ENCODE measurements around the gene ZNF160. TPM values are rescaled to one million over a fixed set of nuclear protein-coding genes. Genes with fewer than 3 reads are reported as not detected.
A peak's percentile ranks its signal among the peaks of the same experiment; 100 is the strongest.

ZNF160 gene
- total and polyA plus RNA-seq, 9 of the 15 experiments (the other 6 are each of a cell fraction or from before 2014, with no cell fraction given), result 3.6 to 22.1 (median 11.8) TPM

DNA sequence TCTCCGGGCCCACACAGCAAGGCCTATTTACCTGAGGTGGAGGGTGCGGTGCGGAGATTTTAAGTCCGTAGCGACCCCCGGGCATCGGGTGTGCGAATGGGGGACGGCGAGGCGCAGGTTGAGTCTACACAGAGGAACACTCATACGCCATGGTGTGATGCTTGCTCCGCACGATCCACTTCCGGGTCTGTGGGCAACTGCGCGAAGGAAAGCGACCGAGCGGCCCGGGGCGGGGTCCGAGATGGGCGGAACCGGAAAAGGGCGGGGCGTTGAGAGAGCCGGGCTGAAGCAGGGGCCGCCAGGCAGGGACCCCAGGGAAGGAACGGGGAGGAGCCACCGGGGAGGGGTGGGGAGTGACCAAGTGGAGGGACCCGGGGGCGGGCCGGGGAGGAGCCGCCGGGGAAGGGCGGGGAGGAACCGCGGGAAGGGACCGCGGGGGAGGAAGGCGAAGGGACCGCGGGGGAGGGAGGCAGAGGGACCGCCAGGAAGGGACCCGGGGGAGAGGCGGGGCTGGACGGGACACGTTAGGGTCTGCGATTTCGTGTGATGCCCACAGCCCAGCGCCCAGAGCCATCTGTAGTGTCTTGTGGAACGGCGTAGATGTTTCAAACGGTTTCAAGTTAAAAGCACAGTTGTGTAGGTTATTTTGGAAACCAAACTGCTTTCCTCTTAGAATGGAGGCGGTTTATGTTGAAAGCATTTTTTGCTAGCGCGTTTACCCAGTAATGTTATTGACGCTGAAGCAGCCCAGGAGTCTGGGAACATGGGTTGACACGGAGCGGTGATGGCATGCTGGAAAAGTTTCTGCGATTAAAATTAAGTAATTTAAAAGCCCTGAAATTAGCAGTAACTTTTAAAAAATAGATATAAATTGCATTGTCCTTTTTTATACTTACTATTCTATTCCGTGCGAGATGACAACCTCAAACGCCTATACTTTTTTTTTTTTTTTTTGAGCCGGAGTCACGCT lies at the start of gene ZNF160 (continued):
- TF ChIP-seq, protein P1, sequence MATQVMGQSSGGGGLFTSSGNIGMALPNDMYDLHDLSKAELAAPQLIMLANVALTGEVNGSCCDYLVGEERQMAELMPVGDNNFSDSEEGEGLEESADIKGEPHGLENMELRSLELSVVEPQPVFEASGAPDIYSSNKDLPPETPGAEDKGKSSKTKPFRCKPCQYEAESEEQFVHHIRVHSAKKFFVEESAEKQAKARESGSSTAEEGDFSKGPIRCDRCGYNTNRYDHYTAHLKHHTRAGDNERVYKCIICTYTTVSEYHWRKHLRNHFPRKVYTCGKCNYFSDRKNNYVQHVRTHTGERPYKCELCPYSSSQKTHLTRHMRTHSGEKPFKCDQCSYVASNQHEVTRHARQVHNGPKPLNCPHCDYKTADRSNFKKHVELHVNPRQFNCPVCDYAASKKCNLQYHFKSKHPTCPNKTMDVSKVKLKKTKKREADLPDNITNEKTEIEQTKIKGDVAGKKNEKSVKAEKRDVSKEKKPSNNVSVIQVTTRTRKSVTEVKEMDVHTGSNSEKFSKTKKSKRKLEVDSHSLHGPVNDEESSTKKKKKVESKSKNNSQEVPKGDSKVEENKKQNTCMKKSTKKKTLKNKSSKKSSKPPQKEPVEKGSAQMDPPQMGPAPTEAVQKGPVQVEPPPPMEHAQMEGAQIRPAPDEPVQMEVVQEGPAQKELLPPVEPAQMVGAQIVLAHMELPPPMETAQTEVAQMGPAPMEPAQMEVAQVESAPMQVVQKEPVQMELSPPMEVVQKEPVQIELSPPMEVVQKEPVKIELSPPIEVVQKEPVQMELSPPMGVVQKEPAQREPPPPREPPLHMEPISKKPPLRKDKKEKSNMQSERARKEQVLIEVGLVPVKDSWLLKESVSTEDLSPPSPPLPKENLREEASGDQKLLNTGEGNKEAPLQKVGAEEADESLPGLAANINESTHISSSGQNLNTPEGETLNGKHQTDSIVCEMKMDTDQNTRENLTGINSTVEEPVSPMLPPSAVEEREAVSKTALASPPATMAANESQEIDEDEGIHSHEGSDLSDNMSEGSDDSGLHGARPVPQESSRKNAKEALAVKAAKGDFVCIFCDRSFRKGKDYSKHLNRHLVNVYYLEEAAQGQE (IDR thresholded peaks at IDR 0.05; ENCODE audit: borderline replicate concordance), result no peak
- TF ChIP-seq, protein P1 (CRISPR knock-in tag; IDR thresholded peaks at IDR 0.05; ENCODE audit: low read depth), result no peak
- TF ChIP-seq KHSRP (IDR thresholded peaks at IDR 0.05) (no peak), SETDB1 (IDR thresholded peaks at IDR 0.05; ENCODE audit: low read length) (no peak), ZSCAN32 (CRISPR knock-in tag; IDR thresholded peaks at IDR 0.05) (no peak), FOXJ2 (tag; IDR thresholded peaks at IDR 0.05) (peak; percentile 55), L3MBTL2 (IDR thresholded peaks at IDR 0.05) (no peak), ZNF780A (CRISPR knock-in tag; IDR thresholded peaks at IDR 0.05) (no peak), TCF7L2 (IDR thresholded peaks at IDR 0.05; ENCODE audit: low read depth, low read length) (no peak), POLR2H (tag; IDR thresholded peaks at IDR 0.05; ENCODE audit: low read depth) (peak; percentile 58), ZNF830 (CRISPR knock-in tag; IDR thresholded peaks at IDR 0.05) (no peak), DPF2 (IDR thresholded peaks at IDR 0.05) (no peak), FUS (optimal IDR thresholded peaks at IDR 0.05; ENCODE audit: low read depth, low read length) (no peak), ATF1 (CRISPR knock-in tag; IDR thresholded peaks at IDR 0.05) (no peak), ATF1 (tag; IDR thresholded peaks at IDR 0.05) (peak; percentile 57; the same call in 1 of the 2 replicates), ZNF133 (CRISPR knock-in tag; IDR thresholded peaks at IDR 0.05) (no peak), RBM15 (IDR thresholded peaks at IDR 0.05; ENCODE audit: insufficient read depth, low read length) (no peak), LCOR (CRISPR knock-in tag; IDR thresholded peaks at IDR 0.05) (no peak), ZNF175 (CRISPR knock-in tag; IDR thresholded peaks at IDR 0.05; ENCODE audit: low read depth) (no peak), NRF1 (conservative IDR thresholded peaks at IDR 0.05 in 1 of 2, IDR thresholded peaks at IDR 0.05 in 1 of 2) (peak; percentile 69 to 71)
- TF ChIP-seq, protein P2, sequence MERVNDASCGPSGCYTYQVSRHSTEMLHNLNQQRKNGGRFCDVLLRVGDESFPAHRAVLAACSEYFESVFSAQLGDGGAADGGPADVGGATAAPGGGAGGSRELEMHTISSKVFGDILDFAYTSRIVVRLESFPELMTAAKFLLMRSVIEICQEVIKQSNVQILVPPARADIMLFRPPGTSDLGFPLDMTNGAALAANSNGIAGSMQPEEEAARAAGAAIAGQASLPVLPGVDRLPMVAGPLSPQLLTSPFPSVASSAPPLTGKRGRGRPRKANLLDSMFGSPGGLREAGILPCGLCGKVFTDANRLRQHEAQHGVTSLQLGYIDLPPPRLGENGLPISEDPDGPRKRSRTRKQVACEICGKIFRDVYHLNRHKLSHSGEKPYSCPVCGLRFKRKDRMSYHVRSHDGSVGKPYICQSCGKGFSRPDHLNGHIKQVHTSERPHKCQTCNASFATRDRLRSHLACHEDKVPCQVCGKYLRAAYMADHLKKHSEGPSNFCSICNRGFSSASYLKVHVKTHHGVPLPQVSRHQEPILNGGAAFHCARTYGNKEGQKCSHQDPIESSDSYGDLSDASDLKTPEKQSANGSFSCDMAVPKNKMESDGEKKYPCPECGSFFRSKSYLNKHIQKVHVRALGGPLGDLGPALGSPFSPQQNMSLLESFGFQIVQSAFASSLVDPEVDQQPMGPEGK (CRISPR knock-in tag; IDR thresholded peaks at IDR 0.05; ENCODE audit: borderline replicate concordance), result no peak

Data from K562 (cell line).